Lower leg skin (tissue), 3 donors: ENCODE results near the gene CD79A.

ENCODE experiments used
- POLR2A ChIP-seq, 2 donors: fragments of 450-650 bp; IDR thresholded peaks; one replicate each; pipeline ENCODE4 v1.6.1; 2016 to 2017; ENCODE audit warnings: antibody characterized with exemption in 2 of 2, mild to moderate bottlenecking in 1 of 2, moderate library complexity in 1 of 2
- TF ChIP-seq, protein P1 (sequence below), 3 donors: fragments of 450-650 bp; IDR thresholded peaks; one replicate each; pipeline ENCODE4 v1.5.1; 2016; ENCODE audit warnings: antibody characterized with exemption in 3 of 3, mild to moderate bottlenecking in 3 of 3, moderate library complexity in 2 of 3

GRCh38 chr19:41918095-41918494 is 41.0 kb downstream of the CD79A start:
- TF ChIP-seq, protein P1, sequence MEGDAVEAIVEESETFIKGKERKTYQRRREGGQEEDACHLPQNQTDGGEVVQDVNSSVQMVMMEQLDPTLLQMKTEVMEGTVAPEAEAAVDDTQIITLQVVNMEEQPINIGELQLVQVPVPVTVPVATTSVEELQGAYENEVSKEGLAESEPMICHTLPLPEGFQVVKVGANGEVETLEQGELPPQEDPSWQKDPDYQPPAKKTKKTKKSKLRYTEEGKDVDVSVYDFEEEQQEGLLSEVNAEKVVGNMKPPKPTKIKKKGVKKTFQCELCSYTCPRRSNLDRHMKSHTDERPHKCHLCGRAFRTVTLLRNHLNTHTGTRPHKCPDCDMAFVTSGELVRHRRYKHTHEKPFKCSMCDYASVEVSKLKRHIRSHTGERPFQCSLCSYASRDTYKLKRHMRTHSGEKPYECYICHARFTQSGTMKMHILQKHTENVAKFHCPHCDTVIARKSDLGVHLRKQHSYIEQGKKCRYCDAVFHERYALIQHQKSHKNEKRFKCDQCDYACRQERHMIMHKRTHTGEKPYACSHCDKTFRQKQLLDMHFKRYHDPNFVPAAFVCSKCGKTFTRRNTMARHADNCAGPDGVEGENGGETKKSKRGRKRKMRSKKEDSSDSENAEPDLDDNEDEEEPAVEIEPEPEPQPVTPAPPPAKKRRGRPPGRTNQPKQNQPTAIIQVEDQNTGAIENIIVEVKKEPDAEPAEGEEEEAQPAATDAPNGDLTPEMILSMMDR (IDR thresholded peaks at IDR 0.05) = no peak
- TF ChIP-seq POLR2A (IDR thresholded peaks at IDR 0.05) = no peak
